CD4-positive, alpha-beta T cell (primary cell): ENCODE data around the gene SUGP1. TPM values are rescaled to one million over a fixed set of nuclear protein-coding genes. Genes with fewer than 3 reads are reported as not detected.

Experiments
- ATAC-seq: fragments of 200-7000 bp; cut with Tn5 transposase; one replicate; pipeline ENCODE4 v1.10.0; 2022; ENCODE audit warnings: mild to moderate bottlenecking; ENCODE audit not compliant: poor library complexity
- CTCF ChIA-PET: fragments of 350-600 bp; sonication (Branson Sonifier 250); formaldehyde crosslinking; loops from one replicate; lab custom pipeline; 2021; ENCODE audit warnings: antibody characterized with exemption, inconsistent platforms; lab: Charles Lee
- POLR2A ChIA-PET: fragments of 350-600 bp; sonication (Branson Sonifier 250); formaldehyde crosslinking; loops from one replicate; lab custom pipeline; 2021; ENCODE audit warnings: antibody characterized with exemption, inconsistent platforms; lab: Charles Lee
- DNase-seq, 14 experiments: peaks; one replicate each; pipeline ENCODE4 v3.0.0-alpha.2; 2013 to 2020; ENCODE audit warnings: mixed read lengths in 2 of 14
- H3K27ac ChIP-seq, 2 donors: one replicate each; pipeline versions ENCODE4 v1.5.1 to v1.7.0; 2013; ENCODE audit warnings: low read length in 2 of 2, low read depth in 1 of 2, mild to moderate bottlenecking in 1 of 2
- H3K27me3 ChIP-seq, 2 experiments: 1 replicate in 1 of 2; 2 replicates in 1 of 2; pipeline versions ENCODE4 v1.6.1 to v1.7.0; 2013; ENCODE audit warnings: low read length in 2 of 2, control low read depth in 1 of 2, mild to moderate bottlenecking in 1 of 2, moderate library complexity in 1 of 2; ENCODE audit not compliant: insufficient read depth in 2 of 2, control insufficient read depth in 1 of 2
- H3K36me3 ChIP-seq: one replicate; pipeline ENCODE4 v1.6.1; 2013; ENCODE audit warnings: low read length, control low read depth; ENCODE audit not compliant: insufficient read depth
- H3K4me1 ChIP-seq: one replicate; pipeline ENCODE4 v1.6.1; 2013; ENCODE audit warnings: low read length, control low read depth; ENCODE audit not compliant: insufficient read depth
- H3K4me3 ChIP-seq: one replicate; pipeline ENCODE4 v1.5.1; 2013; ENCODE audit warnings: mild to moderate bottlenecking, low read length, moderate library complexity
- H3K9me3 ChIP-seq, 2 experiments: 1 replicate in 1 of 2; 2 replicates in 1 of 2; pipeline versions ENCODE4 v1.6.1 to v1.7.0; 2013; ENCODE audit warnings: low read length in 2 of 2, mild to moderate bottlenecking in 2 of 2, control low read depth in 1 of 2, moderate library complexity in 1 of 2; ENCODE audit not compliant: control insufficient read depth in 1 of 2, insufficient read depth in 1 of 2
- H3K27ac Mint-ChIP-seq: one replicate; pipeline ENCODE4 v1.8.0; 2020; ENCODE audit warnings: mixed read lengths
- H3K27me3 Mint-ChIP-seq: one replicate; pipeline ENCODE4 v1.8.0; 2021; ENCODE audit warnings: mixed read lengths
- H3K36me3 Mint-ChIP-seq: one replicate; pipeline ENCODE4 v1.8.0; 2021; ENCODE audit warnings: low read depth, mixed read lengths
- H3K4me1 Mint-ChIP-seq: one replicate; pipeline ENCODE4 v1.8.0; 2021; ENCODE audit warnings: low read depth, mixed read lengths
- H3K4me3 Mint-ChIP-seq: one replicate; pipeline ENCODE4 v1.8.0; 2020; ENCODE audit warnings: mild to moderate bottlenecking, mixed read lengths
- H3K9me3 Mint-ChIP-seq: one replicate; pipeline ENCODE4 v1.8.0; 2020; ENCODE audit warnings: mixed read lengths
- CTCF ChIP-seq: fragments of 200-600 bp; IDR thresholded peaks from one replicate; pipeline ENCODE4 v1.8.0; 2022; ENCODE audit warnings: antibody characterized with exemption, mild to moderate bottlenecking
- intact Hi-C, 2 experiments: fragments of 100-400 bp; cut with DNase I in 1 of 2; cut with micrococcal nuclease in 1 of 2; formaldehyde crosslinking; loops; one replicate each; pipeline versions ENCODE4 v1.15.1 to v1.9.0; 2023 to 2025; cut with DNase I, micrococcal nuclease
- total RNA-seq, 174 experiments: library from RNA in 2 of 174; stranded (reverse) in 2 of 174; gene quantifications; one replicate each; pipeline ENCODE4 v1.2.3 and lab custom pipeline; 2021 to 2026

The SUGP1 gene
- total RNA-seq, 2 experiments from 2014 or later = 49.7 to 56.0 TPM

- ChIA-PET CTCF (no interaction called here), POLR2A (no interaction called here)
- H3K27me3 Mint-ChIP-seq = peaks cover 19% of the 10 kb centered on the region
These were observed 43.9 kb downstream of the SUGP1 start for GRCh38 chr19:19276386-19276785.

GRCh38 chr19:19274716-19275565, 45.4 kb downstream of the SUGP1 start:
- H3K27ac ChIP-seq = no peak overlapping the region
- no peaks in the 10 kb centered on the region for H3K9me3 ChIP-seq
- H3K27me3 ChIP-seq = peaks cover 6 to 10% of the 10 kb centered on the region in 2 experiments
- intact Hi-C loops = no loop called here
- Mint-ChIP-seq H3K27me3 (peaks cover 19% of the 10 kb centered on the region), H3K27ac (no peak overlapping the region), H3K36me3 (peaks cover 36% of the 10 kb centered on the region), H3K9me3 (no peaks in the 10 kb centered on the region), H3K4me3 (no peak overlapping the region), H3K4me1 (peaks cover 7% of the 10 kb centered on the region)
- ChIA-PET CTCF (no interaction called here), POLR2A (no interaction called here)
- DNase-seq = no peak
- no peak for TF ChIP-seq CTCF
- peaks cover 6% of the 10 kb centered on the region for H3K4me1 ChIP-seq
- no peak for ATAC-seq
- peaks cover 41% of the 10 kb centered on the region for H3K36me3 ChIP-seq
- no peak overlapping the region for H3K4me3 ChIP-seq

More at GRCh38 chr19:19276386-19276785, 43.9 kb downstream of the SUGP1 start:
- ATAC-seq (no peak), DNase-seq (no peak)
- H3K4me3 Mint-ChIP-seq = no peak overlapping the region
- H3K9me3 Mint-ChIP-seq = no peaks in the 10 kb centered on the region
- intact Hi-C loops = no loop called here
- Histone ChIP-seq H3K27ac (no peak overlapping the region), H3K9me3 (no peaks in the 10 kb centered on the region), H3K27me3 (peaks cover 6 to 10% of the 10 kb centered on the region in 2 experiments), H3K4me1 (peaks cover 6% of the 10 kb centered on the region), H3K4me3 (no peak overlapping the region), H3K36me3 (peaks cover 53% of the 10 kb centered on the region)
- H3K4me1 Mint-ChIP-seq = peaks cover 7% of the 10 kb centered on the region
- no peak overlapping the region for H3K27ac Mint-ChIP-seq
- no peak for TF ChIP-seq CTCF
- peaks cover 49% of the 10 kb centered on the region for H3K36me3 Mint-ChIP-seq

GRCh38 chr19:19274146-19274545, 46.2 kb downstream of the SUGP1 start:
- H3K4me1 ChIP-seq = peaks cover 6% of the 10 kb centered on the region
- peaks cover 33% of the 10 kb centered on the region for H3K36me3 ChIP-seq
- Mint-ChIP-seq H3K9me3 (no peaks in the 10 kb centered on the region), H3K36me3 (peaks cover 29% of the 10 kb centered on the region), H3K27me3 (peaks cover 19% of the 10 kb centered on the region), H3K4me1 (peaks cover 7% of the 10 kb centered on the region), H3K27ac (no peak overlapping the region), H3K4me3 (no peak overlapping the region)
- intact Hi-C loops = no loop called here
- H3K27me3 ChIP-seq = peaks cover 6 to 10% of the 10 kb centered on the region in 2 experiments
- ChIA-PET CTCF (no interaction called here), POLR2A (no interaction called here)
- H3K27ac ChIP-seq = no peak overlapping the region
- H3K4me3 ChIP-seq = no peak overlapping the region
- H3K9me3 ChIP-seq = no peaks in the 10 kb centered on the region
- no peak for TF ChIP-seq CTCF
- ATAC-seq (no peak), DNase-seq (no peak)
